Ovary (tissue), 3 donors: ENCODE measurements around the gene NLK.

Experiments used
- EP300 ChIP-seq: sonication (generic); formaldehyde crosslinking; IDR thresholded peaks from one replicate; pipeline ENCODE4 v1.6.1; 2017; ENCODE audit warnings: antibody characterized with exemption
- POLR2A ChIP-seq: fragments of 450-650 bp; IDR thresholded peaks from one replicate; pipeline ENCODE4 v1.6.1; 2017; ENCODE audit warnings: antibody characterized with exemption, mild to moderate bottlenecking, moderate library complexity
- TF ChIP-seq, protein P1 (sequence below), 3 donors: fragments of 450-650 bp in 2 of 3; fragments of 200-600 bp in 1 of 3; IDR thresholded peaks; one replicate each; pipeline versions ENCODE4 v1.5.1 to v1.8.0; 2016 to 2022; ENCODE audit warnings: antibody characterized with exemption in 3 of 3, mild to moderate bottlenecking in 1 of 3
- donor health status: DM: no; HTN: no; CAD: no.

DNA sequence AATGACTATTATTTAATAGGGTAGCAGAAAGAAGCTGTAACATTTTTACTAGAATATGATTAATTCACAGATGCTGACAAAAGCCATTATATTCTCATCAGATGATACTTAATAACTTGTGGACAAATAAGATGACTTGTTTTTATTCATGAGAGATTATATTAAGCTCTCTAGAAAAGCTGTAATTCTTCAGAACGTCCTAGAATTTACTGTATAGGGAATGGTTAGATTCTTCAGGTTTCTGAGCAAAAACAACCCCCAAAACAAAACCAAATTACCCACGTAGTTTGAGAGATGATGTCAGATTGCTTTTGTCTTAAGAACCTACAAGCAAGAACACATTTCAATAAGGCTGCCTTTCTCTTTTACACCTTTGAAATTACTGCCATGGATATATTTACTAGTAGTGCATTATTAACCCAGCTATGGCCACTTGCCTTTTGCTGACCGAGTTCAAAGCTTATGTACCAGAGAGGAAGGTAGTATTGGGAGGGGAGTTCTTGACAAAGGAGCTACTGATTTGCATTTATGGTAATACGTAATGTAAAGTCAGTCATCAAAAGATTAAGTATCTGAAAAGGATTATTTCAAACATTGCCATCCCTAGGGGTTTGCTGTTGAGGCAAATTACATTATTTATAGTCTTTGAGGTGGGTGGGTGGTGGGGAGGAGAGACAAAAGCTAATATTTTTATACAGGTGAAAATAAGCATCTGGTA lies 51.7 kb downstream of the NLK start:
- TF ChIP-seq POLR2A: no peak
- TF ChIP-seq, protein P1, sequence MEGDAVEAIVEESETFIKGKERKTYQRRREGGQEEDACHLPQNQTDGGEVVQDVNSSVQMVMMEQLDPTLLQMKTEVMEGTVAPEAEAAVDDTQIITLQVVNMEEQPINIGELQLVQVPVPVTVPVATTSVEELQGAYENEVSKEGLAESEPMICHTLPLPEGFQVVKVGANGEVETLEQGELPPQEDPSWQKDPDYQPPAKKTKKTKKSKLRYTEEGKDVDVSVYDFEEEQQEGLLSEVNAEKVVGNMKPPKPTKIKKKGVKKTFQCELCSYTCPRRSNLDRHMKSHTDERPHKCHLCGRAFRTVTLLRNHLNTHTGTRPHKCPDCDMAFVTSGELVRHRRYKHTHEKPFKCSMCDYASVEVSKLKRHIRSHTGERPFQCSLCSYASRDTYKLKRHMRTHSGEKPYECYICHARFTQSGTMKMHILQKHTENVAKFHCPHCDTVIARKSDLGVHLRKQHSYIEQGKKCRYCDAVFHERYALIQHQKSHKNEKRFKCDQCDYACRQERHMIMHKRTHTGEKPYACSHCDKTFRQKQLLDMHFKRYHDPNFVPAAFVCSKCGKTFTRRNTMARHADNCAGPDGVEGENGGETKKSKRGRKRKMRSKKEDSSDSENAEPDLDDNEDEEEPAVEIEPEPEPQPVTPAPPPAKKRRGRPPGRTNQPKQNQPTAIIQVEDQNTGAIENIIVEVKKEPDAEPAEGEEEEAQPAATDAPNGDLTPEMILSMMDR (IDR thresholded peaks at IDR 0.05): no peak
- no peak for TF ChIP-seq EP300
